HCT116 (cell line): ENCODE data around the gene SPEF1. TPM values are rescaled to one million over a fixed set of nuclear protein-coding genes. Genes with fewer than 3 reads are reported as not detected.

ENCODE experiments used
- ATAC-seq: fragments of 200-7000 bp; cut with Tn5 transposase; 2 replicates; pipeline ENCODE4 v1.9.1; 2020; ENCODE audit warnings: mild to moderate bottlenecking, moderate library complexity
- BruUV-seq: library from RNA; stranded (reverse); fragments of 400-500 nt; replicated peaks from 2 replicates; lab custom pipeline; 2021; lab: Mats Ljungman, UMichigan
- CTCF ChIA-PET: fragments of 300-600 bp; sonication (Branson Sonifier 250); formaldehyde crosslinking; loops from one replicate; lab custom pipeline; 2021; ENCODE audit warnings: antibody characterized with exemption; lab: Charles Lee
- POLR2A ChIA-PET: fragments of 300-600, 350-600 bp; sonication (Branson Sonifier 250); formaldehyde crosslinking; loops from one replicate; lab custom pipeline; 2021; ENCODE audit warnings: antibody characterized with exemption; lab: Charles Lee
- RAD21 ChIA-PET, 2 experiments: fragments of 300-600 bp; sonication (Branson Sonifier 250); formaldehyde crosslinking; loops; one replicate each; lab custom pipeline; 2023; ENCODE audit warnings: low total read pairs in 2 of 2; ENCODE audit not compliant: uncharacterized antibody in 2 of 2, unreplicated experiment in 2 of 2, low non-redundant PET in 1 of 2; lab: Charles Lee
- DNase-seq: peaks from one replicate; pipeline ENCODE4 v3.0.0-alpha.2; 2010; ENCODE audit warnings: low read depth, low spot score
- H2AFZ ChIP-seq: fragments of 200-600 bp; shearing (Covaris generic), sonication (generic); 2 replicates; pipeline ENCODE4 v1.6.1; 2017; ENCODE audit warnings: low read depth, mixed run types, mixed read lengths, antibody characterized with exemption, low read length; ENCODE audit not compliant: poor library complexity, severe bottlenecking
- H3K27ac ChIP-seq: 2 replicates; pipeline ENCODE4 v1.5.1; 2012; ENCODE audit warnings: low read depth, low read length
- H3K27me3 ChIP-seq: fragments of 200-600 bp; sonication (generic); 2 replicates; pipeline ENCODE4 v1.6.1; 2016; ENCODE audit warnings: mixed run types, low read length, mixed read lengths; ENCODE audit not compliant: insufficient read depth
- H3K36me3 ChIP-seq, 2 experiments: fragments of 200-500 bp in 1 of 2; fragments of 200-600 bp in 1 of 2; sonication (Bioruptor generic) in 1 of 2; sonication (generic) in 1 of 2; 2 replicates each; pipeline versions ENCODE4 v1.5.1 to v1.6.1; 2014 to 2016; ENCODE audit warnings: low read length in 2 of 2, inconsistent platforms in 1 of 2, mixed read lengths in 1 of 2, mixed run types in 1 of 2; ENCODE audit not compliant: insufficient read depth in 2 of 2, control insufficient read depth in 1 of 2
- H3K4me1 ChIP-seq, 2 experiments: fragments of 200-600 bp in 1 of 2; sonication (generic) in 1 of 2; 2 replicates each; pipeline versions ENCODE4 v1.5.1 to v1.6.1; 2012 to 2017; ENCODE audit warnings: low read length in 2 of 2, inconsistent platforms in 1 of 2, mild to moderate bottlenecking in 1 of 2, mixed read lengths in 1 of 2, mixed run types in 1 of 2, moderate library complexity in 1 of 2; ENCODE audit not compliant: insufficient read depth in 2 of 2, control insufficient read depth in 1 of 2
- H3K4me2 ChIP-seq: fragments of 200-600 bp; sonication (generic); 2 replicates; pipeline ENCODE4 v1.6.1; 2017; ENCODE audit warnings: mixed run types, low read length, mixed read lengths
- H3K4me3 ChIP-seq, 2 experiments: fragments of 200-600 bp in 1 of 2; sonication (generic) in 1 of 2; replicated peaks in 1 of 2; 2 replicates each; pipeline ENCODE4 v1.5.1; 2011 to 2016; ENCODE audit warnings: low read length in 2 of 2, control low read depth in 1 of 2, low read depth in 1 of 2, mild to moderate bottlenecking in 1 of 2, mixed read lengths in 1 of 2, mixed run types in 1 of 2
- H3K79me2 ChIP-seq: fragments of 200-600 bp; sonication (generic); 2 replicates; pipeline ENCODE4 v1.6.1; 2017; ENCODE audit warnings: mild to moderate bottlenecking, mixed run types, low read length, moderate library complexity, mixed read lengths; ENCODE audit not compliant: insufficient read depth
- H3K9ac ChIP-seq: fragments of 200-600 bp; sonication (generic); 2 replicates; pipeline ENCODE4 v1.6.1; 2016; ENCODE audit warnings: low read length, mixed read lengths
- H3K9me2 ChIP-seq: fragments of 200-600 bp; sonication (generic), shearing (Covaris generic); 2 replicates; pipeline ENCODE4 v1.6.1; 2017; ENCODE audit warnings: mixed run types, mild to moderate bottlenecking, moderate library complexity; ENCODE audit not compliant: insufficient read depth
- H3K9me3 ChIP-seq, 2 experiments: fragments of 200-500 bp in 1 of 2; fragments of 200-600 bp in 1 of 2; sonication (Bioruptor generic) in 1 of 2; sonication (generic) in 1 of 2; 2 replicates each; pipeline ENCODE4 v1.6.1; 2014 to 2017; ENCODE audit warnings: low read length in 2 of 2, mixed read lengths in 2 of 2, inconsistent platforms in 1 of 2, low read depth in 1 of 2, mild to moderate bottlenecking in 1 of 2, mixed run types in 1 of 2, moderate library complexity in 1 of 2; ENCODE audit not compliant: control insufficient read depth in 1 of 2, insufficient read depth in 1 of 2
- H4K20me1 ChIP-seq: fragments of 200-600 bp; sonication (generic), shearing (Covaris generic); 2 replicates; pipeline ENCODE4 v1.6.1; 2017; ENCODE audit warnings: mixed run types, mild to moderate bottlenecking, moderate library complexity; ENCODE audit not compliant: insufficient read depth
- REST ChIP-seq: IDR thresholded peaks from 2 replicates; pipeline ENCODE4 v1.6.1; 2012; ENCODE audit warnings: low read depth
- SP1 ChIP-seq: IDR thresholded peaks from 2 replicates; pipeline ENCODE4 v1.6.1; 2012; ENCODE audit warnings: low read depth
- ZNF274 ChIP-seq: fragments of 200-500 bp; sonication (Bioruptor generic); IDR thresholded peaks from 2 replicates; pipeline ENCODE4 v1.6.1; 2014; ENCODE audit warnings: mild to moderate bottlenecking, low read depth, low read length, inconsistent platforms
- intact Hi-C: fragments of 100-400 bp; cut with micrococcal nuclease; formaldehyde crosslinking; loops from 2 replicates; pipeline ENCODE4 v1.10.0; 2022
- total RNA-seq: library from RNA; stranded (reverse); gene quantifications from one replicate; pipeline ENCODE4 v1.2.1, GENCODE V29; 2021; ENCODE audit not compliant: unreplicated experiment

The SPEF1 gene
- total RNA-seq, 1 experiment from 2014 or later = 0.93 TPM

- peak overlapping the region in 1 of 2 experiments; percentile 70; a peak in 1 of 4 replicates for H3K4me3 ChIP-seq
- intact Hi-C loops = loop anchor here (5.0 kb wide), 1 partner anchor 302 kb away; no protein-coding TSS in a partner anchor
These were observed 3.6 kb upstream of the SPEF1 start for GRCh38 chr20:3784863-3785239.

More at GRCh38 chr20:3784863-3785239, 3.6 kb upstream of the SPEF1 start:
- Histone ChIP-seq H2AFZ (no peak overlapping the region), H3K9ac (peak overlapping the region; percentile 72; the same call in 1 of the 2 replicates), H4K20me1 (no peaks in the 10 kb centered on the region), H3K79me2 (peaks cover 27% of the 10 kb centered on the region), H3K4me1 (peaks cover 25 to 47% of the 10 kb centered on the region in 2 experiments), H3K27ac (peak overlapping the region; percentile 81; the same call in 1 of the 2 replicates), H3K4me2 (peak overlapping the region; percentile 88), H3K9me2 (no peaks in the 10 kb centered on the region), H3K36me3 (peaks cover 0 to 8% of the 10 kb centered on the region in 2 experiments; a peak in 1 of 4 replicates), H3K9me3 (no peaks in the 10 kb centered on the region), H3K27me3 (no peaks in the 10 kb centered on the region)
- POLR2A ChIA-PET = no interaction called here
- CTCF ChIA-PET = no interaction called here
- ATAC-seq (no peak), DNase-seq (no peak)
- BruUV-seq = no TSS peak
- RAD21 ChIA-PET = interaction anchor here in 1 of 2 experiments (0.8 kb wide), 1 partner anchor 70 kb away, joined by 4 read pairs; no protein-coding TSS in a partner anchor
- TF ChIP-seq SP1 (no peak), ZNF274 (no peak), REST (no peak)
